Measurements from ENCODE around the gene SHISA9.

The SHISA9 gene

DNA sequence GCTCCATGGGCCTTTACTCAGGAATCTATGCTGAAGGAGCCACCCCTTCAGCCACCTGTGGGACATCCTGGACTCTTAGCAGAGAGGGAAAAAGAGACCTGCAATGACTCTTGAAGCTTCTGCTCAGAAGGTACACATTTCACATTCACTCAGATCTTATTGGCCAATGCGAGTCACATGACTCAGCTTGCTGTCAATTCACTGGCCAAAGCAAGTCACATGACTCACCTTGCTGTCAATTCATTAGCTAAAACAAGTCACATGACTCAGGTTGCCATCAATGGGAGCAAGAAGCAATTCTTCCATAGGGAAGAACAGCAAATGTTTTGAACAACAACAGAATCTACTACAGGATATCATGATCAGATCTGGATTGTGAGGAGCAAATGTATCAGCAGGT is 233.4 kb downstream of the SHISA9 start:
- no peak for DNase-seq

DNA sequence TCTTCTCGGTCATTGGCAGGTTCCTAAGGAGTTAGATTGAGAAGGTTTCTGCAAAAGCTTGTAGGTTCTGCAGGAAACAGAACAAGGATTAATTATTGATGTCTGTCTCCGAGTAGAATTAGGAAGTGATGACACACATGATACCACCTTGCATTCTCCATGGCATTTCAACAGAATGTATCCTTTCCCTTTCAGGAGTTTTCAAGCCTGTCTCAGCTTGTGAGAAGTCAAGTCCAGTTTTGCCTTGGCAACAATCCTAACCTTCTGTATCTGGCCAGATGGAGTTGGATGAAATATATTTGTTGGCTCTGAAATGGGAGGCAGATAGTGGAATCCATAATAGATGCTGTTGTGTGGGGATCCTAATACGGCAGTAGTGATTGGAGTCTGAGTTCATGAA is 235.5 kb downstream of the SHISA9 start:
- DNase-seq = no peak

- DNase-seq = no peak
Observed at GRCh38 chr16:13138528-13138927, 237.1 kb downstream of the SHISA9 start.

DNA sequence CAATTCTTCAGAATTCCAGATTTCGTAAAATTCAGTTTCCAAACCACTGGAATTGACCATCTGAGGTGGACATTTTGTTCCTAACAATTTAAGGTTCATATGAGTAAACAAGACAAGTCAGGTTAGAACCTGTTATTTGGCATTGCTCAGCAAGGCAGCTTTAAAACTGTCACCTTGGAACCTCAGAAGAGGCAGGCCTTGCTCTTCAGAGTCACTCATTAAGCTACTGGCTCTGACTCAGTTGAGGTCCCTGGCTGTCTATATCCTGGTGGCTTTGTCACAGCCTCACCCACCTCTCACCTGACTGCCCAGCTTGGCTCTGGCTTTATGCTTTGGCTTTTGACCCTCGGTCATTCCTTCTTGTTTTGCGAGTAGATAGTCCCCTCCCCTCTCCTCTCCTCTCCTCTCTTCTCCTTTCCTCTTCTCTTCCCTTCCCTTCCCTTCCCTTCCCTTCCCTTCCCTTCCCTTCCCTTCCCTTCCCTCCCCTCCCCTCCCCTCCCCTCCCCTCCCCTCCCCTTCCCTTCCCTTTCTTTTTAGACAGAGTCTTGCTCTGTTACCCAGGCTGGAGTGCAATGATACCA is 238.4 kb downstream of the SHISA9 start:
- no peak for DNase-seq

DNA sequence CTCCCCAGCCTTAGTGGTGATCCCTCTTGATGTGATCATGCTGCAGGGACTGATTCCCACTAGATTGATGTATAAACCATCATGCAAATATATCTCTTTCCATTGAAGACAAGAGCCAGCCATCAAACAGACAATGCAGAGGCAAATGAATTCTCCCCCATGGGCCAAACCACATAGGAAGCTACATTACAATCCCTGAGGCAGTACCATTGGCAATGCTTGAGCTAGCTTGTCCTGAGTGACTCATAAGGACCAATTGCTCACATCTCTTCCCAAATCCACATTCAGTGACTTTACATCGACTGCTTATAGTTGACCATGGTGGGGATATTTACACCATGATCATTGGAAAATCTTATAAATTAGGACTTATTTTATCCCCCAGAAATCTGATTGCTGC is 242.2 kb downstream of the SHISA9 start:
- DNase-seq = no peak

DNA sequence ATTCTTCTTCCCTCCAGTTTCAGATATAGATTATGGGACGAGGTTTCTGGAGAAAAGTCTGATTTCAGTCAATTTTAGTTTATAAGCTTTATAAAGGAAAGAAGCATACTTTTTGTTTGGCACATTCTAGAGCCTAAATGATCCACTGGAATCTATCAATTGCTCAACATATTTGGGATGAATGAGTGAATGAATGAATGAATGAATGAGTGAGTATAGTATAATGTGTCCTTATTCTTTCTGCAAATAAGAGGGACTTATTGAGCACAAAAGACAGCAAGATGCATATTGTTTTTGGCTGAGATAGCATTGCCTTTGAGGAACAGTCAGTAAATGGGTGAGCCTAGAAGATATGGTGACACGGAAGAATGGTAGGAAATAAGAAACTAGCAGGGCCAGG is 245.4 kb downstream of the SHISA9 start:
- no peak for DNase-seq

GRCh38 chr16:13148294-13148693 is 246.9 kb downstream of the SHISA9 start:
- no peak for DNase-seq

- DNase-seq = no peak
Observed at GRCh38 chr16:13148836-13149235, 247.4 kb downstream of the SHISA9 start.

DNA sequence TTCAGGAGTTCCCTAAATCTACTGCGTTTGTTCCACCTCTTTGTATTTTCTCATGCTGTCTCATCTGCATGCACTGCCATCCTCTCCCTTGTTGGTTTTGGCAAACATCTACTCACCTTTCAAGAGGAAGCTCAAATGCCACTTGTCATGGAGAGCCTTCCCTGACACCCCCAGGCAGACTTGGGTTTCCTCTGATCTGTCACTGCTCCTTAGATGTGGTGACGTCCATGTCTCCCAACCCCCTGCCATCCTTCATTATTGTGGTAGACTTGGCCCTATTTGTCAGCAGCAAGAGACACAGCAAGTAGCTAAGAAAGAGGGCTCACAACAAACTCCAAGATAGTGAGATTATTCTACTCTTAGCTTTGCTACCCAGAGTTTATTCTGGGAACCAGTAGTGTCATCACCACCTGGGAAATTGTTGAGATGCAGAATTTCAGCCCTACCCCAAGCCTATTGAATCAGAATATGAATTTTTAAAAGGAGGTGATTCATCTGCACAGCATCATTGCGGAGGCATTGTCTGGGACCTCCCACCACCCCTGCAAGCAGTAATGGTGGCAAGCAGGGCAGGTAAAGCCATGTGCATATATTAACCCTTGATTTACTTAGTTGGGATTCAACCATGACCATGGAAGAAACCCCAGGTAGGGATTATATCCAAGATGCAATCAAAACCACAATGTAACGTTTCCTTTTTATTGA is 248.9 kb downstream of the SHISA9 start:
- DNase-seq = no peak

DNA sequence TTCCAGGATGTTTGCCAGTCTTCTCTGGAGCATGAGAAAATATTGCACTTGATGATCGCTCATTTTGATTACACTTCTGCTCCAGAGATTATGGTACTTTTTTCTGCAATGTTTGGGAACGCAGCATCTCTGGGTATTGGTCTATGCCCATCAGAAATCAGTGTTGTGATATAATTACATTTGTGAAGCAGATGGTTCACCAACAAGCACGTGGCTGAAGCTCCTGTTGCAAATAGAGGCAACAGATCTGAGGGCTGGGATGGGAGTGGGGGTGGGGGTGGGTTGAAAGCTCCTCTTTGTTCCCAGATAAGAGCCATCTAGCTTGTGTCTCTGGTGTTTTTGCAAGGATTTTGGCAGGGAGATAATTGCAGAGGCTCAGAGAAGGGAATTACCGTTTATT is 252.3 kb downstream of the SHISA9 start:
- no peak for DNase-seq

DNA sequence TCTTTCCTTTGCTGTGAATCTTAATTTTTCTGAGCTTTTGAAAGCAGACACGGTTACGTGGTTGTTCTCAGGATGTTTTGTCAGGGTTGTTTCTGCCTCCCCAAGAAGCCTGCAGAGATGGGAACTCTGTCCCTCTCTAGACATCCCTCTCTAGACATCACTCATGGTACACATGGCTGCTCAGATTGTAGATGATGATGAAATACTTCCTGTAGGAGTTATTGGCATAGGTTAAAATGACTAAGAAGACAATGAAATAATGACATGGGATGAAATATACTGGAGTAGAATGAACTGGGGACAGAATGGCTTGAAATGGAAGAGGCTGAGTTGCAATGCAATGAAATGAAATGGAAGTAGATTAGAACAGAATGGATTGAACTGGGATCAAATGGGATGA is 253.4 kb downstream of the SHISA9 start:
- DNase-seq = no peak

DNA sequence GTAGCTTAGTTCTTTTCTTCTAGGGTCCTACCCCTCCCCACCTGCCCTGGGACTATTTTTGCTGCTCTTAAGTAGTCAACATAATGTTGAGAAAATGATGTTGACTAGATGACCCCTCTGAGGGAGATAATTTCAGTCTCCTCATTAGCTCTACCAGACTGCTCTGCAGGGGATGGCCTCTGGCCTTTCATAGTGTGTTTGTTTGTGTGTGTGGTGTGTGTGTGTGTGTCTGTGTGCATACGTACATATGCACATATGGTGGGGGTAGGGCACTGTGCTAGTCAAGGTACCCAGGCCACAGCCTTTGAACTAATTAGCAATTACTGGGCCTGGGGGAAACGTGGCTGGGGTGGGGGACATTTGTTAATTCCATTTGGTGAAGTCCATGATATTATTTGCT is 254.0 kb downstream of the SHISA9 start:
- DNase-seq = no peak

GRCh38 chr16:13155780-13156179 is 254.4 kb downstream of the SHISA9 start:
- DNase-seq = no peak

GRCh38 chr16:13157082-13157481 is 255.7 kb downstream of the SHISA9 start:
- no peak for DNase-seq

DNA sequence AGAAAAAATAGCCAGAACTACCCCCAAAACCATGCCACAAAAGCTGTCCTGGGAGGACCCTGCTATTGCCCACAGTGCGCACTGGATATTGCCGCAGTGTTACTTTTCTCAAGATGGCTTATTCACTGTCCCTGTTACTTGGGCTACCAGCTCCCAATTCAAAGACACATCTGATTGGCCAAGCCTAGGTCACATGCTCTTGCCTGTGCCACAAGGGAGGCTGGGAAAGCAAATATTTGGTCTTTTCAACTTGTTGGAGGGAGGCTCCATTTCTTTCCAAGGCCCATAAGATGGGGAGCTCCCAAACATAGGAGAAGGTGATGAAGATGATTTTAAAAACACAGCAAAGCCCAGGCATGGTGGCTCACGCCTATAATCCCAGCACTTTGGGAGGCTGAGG is 257.0 kb downstream of the SHISA9 start:
- DNase-seq = no peak

GRCh38 chr16:13165024-13165423 is 263.6 kb downstream of the SHISA9 start:
- no peak for DNase-seq

GRCh38 chr16:13168091-13168572 is 266.7 kb downstream of the SHISA9 start:
- DNase-seq = no peak

GRCh38 chr16:13171313-13171712 is 269.9 kb downstream of the SHISA9 start:
- DNase-seq = no peak

DNA sequence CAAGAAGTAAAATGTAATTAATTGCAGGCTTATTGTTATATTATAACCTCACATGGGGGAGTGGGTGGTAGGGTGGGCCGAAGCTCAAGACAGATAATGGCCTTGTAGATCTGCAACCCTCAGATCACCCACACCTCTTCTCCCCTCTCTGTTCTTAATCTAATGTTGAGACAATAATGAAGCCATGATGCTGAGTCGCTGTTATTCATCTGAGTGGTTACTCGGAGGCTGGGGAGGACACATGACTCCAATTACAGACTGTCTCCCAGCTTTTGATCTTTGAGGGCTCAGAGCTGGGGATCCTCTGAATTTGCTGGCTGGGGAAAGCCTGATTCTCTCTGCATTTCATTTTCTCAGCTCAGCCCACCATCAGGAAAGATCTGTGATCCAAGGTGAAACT is 275.3 kb downstream of the SHISA9 start:
- DNase-seq = no peak

- DNase-seq = no peak
Observed at GRCh38 chr16:13178318-13178717, 276.9 kb downstream of the SHISA9 start.

DNA sequence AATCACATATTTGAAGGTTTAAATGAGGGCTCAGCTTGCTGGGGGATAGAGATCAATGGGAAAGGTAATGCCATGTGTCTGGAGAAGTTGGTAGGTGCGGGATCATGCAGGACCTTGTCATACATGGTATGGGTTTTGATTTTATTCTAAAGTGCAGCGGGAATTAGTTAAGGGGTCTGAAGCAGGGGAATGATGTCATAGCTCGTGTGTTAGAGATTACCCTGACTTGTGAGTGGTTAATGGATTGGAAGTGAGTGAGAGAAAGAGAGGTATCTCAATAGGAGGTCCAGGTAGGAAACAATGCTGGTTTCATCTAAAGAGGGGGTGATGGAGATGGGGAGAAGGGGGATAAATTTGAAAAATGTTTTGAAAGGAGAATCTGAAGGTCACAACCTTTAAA is 280.0 kb downstream of the SHISA9 start:
- DNase-seq = no peak

DNA sequence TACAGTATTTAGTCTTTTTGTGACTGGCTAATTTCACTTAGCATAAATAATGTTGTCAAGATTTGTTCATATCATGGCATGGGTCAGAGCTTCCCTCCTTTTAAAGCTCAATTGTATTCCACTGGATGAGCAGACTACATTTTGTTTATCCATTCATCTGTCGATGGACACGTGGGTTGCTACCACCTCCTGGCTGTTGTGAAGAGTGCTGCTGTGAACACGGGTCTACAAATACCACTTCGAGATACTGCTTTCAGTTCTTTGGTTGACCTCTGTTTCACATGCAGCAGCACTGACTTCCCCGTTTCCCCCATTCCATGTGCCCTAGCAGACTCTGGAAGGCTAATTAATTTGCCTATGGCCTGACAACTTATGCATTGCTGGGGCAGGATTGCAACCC is 285.4 kb downstream of the SHISA9 start:
- no peak for DNase-seq

GRCh38 chr16:13189250-13189649 is 287.9 kb downstream of the SHISA9 start:
- DNase-seq = no peak

DNA sequence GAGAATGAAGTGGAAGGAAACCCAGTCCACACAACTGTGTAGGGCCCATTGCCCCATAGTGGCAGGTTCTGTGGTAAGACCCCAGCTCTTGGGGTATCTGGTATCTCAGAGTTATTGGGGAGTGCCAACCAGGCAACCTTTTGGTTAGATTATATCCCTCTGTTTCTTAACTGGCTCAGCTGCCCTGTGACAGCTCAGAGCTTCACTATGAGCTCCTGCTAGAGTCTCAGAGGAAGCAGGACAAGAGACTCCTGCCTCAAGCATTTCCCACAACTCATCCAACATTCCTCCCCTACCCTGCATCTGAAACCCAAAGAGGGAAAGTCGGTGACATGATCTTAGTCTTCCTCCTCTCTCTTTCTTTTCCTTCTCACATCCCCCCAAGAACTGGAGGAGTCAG is 292.3 kb downstream of the SHISA9 start:
- DNase-seq = no peak

DNA sequence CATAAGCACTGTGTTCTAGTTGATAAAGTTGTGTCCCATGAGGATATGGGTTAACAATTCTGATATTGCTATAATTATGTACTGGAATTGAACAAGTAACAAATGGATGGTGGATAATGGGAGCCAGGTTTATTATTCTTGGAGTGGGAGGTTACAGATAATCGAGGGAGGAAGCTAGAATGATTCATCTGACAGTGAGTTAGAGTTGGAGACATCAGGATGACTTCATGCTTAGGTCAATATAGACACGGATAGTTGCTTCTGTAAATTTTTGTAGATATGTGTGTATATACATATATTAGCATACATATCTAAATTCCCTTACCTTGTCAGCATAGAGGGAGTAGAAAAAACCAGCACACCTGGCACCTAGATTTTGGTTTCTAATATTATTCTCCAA is 293.4 kb downstream of the SHISA9 start:
- DNase-seq = no peak
